CD14-positive monocyte (primary cell): ENCODE measurements around the gene OR9Q1. TPM values are rescaled to one million over a fixed set of nuclear protein-coding genes. Genes with fewer than 3 reads are reported as not detected.

Experiments used
- DNase-seq, 3 donors: peaks; one replicate each; pipeline ENCODE4 v3.0.0-alpha.2; 2011 to 2022
- H2AFZ ChIP-seq: 2 replicates; pipeline ENCODE4 v1.6.0; 2012; ENCODE audit warnings: mild to moderate bottlenecking, low read depth, low read length, inconsistent platforms; ENCODE audit not compliant: insufficient read depth, poor library complexity, severe bottlenecking
- H3K27ac ChIP-seq, 2 donors: 1 replicate in 1 of 2; 2 replicates in 1 of 2; pipeline ENCODE4 v1.5.1; 2012 to 2013; ENCODE audit warnings: low read length in 2 of 2, control low read depth in 1 of 2, inconsistent platforms in 1 of 2, low read depth in 1 of 2, mild to moderate bottlenecking in 1 of 2
- H3K27me3 ChIP-seq, 2 donors: one replicate each; pipeline versions ENCODE4 v1.6.0 to v1.6.1; 2011 to 2013; ENCODE audit warnings: low read length in 2 of 2; ENCODE audit not compliant: control insufficient read depth in 2 of 2, insufficient read depth in 2 of 2
- H3K36me3 ChIP-seq, 2 donors: replicated peaks in 1 of 2; 1 replicate in 1 of 2; 2 replicates in 1 of 2; pipeline versions ENCODE4 v1.5.1 to v1.6.1; 2012 to 2013; ENCODE audit warnings: low read length in 2 of 2, control low read depth in 1 of 2, inconsistent platforms in 1 of 2, mild to moderate bottlenecking in 1 of 2; ENCODE audit not compliant: insufficient read depth in 2 of 2, control insufficient read depth in 1 of 2
- H3K4me1 ChIP-seq, 2 donors: 1 replicate in 1 of 2; 2 replicates in 1 of 2; pipeline versions ENCODE4 v1.5.1 to v1.6.1; 2012 to 2013; ENCODE audit warnings: low read length in 2 of 2, control low read depth in 1 of 2, inconsistent platforms in 1 of 2, mild to moderate bottlenecking in 1 of 2, moderate library complexity in 1 of 2; ENCODE audit not compliant: insufficient read depth in 2 of 2, control insufficient read depth in 1 of 2
- H3K4me2 ChIP-seq: replicated peaks from 2 replicates; pipeline ENCODE3; 2012; ENCODE audit warnings: low read length, moderate library complexity, mild to moderate bottlenecking; ENCODE audit not compliant: poor library complexity, severe bottlenecking; ENCODE audit errors: extremely low read depth
- H3K4me3 ChIP-seq, 3 experiments: fragments of 200-600 bp in 1 of 3; sonication (generic) in 1 of 3; replicated peaks in 1 of 3; 1 replicate in 2 of 3; 2 replicates in 1 of 3; pipeline ENCODE4 v1.5.1; 2011 to 2013; ENCODE audit warnings: low read length in 3 of 3, mild to moderate bottlenecking in 3 of 3, control low read depth in 2 of 3, low read depth in 2 of 3, inconsistent platforms in 1 of 3, moderate library complexity in 1 of 3
- H3K79me2 ChIP-seq: 2 replicates; pipeline ENCODE4 v1.6.0; 2012; ENCODE audit warnings: mild to moderate bottlenecking, control low read depth, inconsistent platforms, low read length, moderate library complexity; ENCODE audit not compliant: insufficient read depth
- H3K9ac ChIP-seq: 2 replicates; pipeline ENCODE4 v1.6.0; 2017; ENCODE audit warnings: low read length, mild to moderate bottlenecking; ENCODE audit not compliant: insufficient read depth, poor library complexity, severe bottlenecking
- H3K9me3 ChIP-seq, 2 donors: replicated peaks in 1 of 2; 1 replicate in 1 of 2; 2 replicates in 1 of 2; pipeline versions ENCODE4 v1.5.1 to v1.6.1; 2012 to 2013; ENCODE audit warnings: low read length in 2 of 2, control low read depth in 1 of 2; ENCODE audit not compliant: control insufficient read depth in 1 of 2, insufficient read depth in 1 of 2
- H4K20me1 ChIP-seq: 2 replicates; pipeline ENCODE4 v1.6.0; 2012; ENCODE audit warnings: mild to moderate bottlenecking, low read length, control low read depth, moderate library complexity; ENCODE audit not compliant: insufficient read depth
- H3K27ac Mint-ChIP-seq, 7 donors: one replicate each; pipeline ENCODE4 v1.8.0; 2020; ENCODE audit warnings: mild to moderate bottlenecking in 7 of 7, mixed read lengths in 7 of 7, moderate library complexity in 6 of 7, inconsistent platforms in 2 of 7
- H3K27me3 Mint-ChIP-seq, 3 donors: one replicate each; pipeline ENCODE4 v1.8.0; 2021 to 2022; ENCODE audit warnings: low read depth in 3 of 3, mild to moderate bottlenecking in 3 of 3, mixed read lengths in 3 of 3, moderate library complexity in 3 of 3, inconsistent platforms in 1 of 3
- H3K36me3 Mint-ChIP-seq, 2 donors: one replicate each; pipeline ENCODE4 v1.8.0; 2020; ENCODE audit warnings: mixed read lengths in 2 of 2, inconsistent platforms in 1 of 2, mild to moderate bottlenecking in 1 of 2
- H3K4me1 Mint-ChIP-seq: one replicate; pipeline ENCODE4 v1.8.0; 2020; ENCODE audit warnings: mild to moderate bottlenecking, mixed read lengths
- H3K4me3 Mint-ChIP-seq, 2 donors: one replicate each; pipeline ENCODE4 v1.8.0; 2020; ENCODE audit warnings: mild to moderate bottlenecking in 2 of 2, mixed read lengths in 2 of 2, moderate library complexity in 1 of 2
- H3K9me3 Mint-ChIP-seq, 7 donors: one replicate each; pipeline ENCODE4 v1.8.0; 2020 to 2022; ENCODE audit warnings: mixed read lengths in 7 of 7, mild to moderate bottlenecking in 6 of 7, moderate library complexity in 6 of 7, inconsistent platforms in 2 of 7
- WGBS: methylation state at CpG from one replicate; pipeline ENCODE4 v1.1.5; 2013; ENCODE audit warnings: missing lambda C conversion rate; ENCODE audit not compliant: insufficient coverage; 5-methylcytosine and 5-hydroxymethylcytosine counted together
- intact Hi-C, 2 donors: fragments of 100-400 bp; cut with micrococcal nuclease; formaldehyde crosslinking; loops; one replicate each; pipeline versions ENCODE4 v1.15.0 to v1.15.1; 2023
- polyA plus RNA-seq, 3 donors: library from polyadenylated mRNA; depleted of rRNA in 1 of 3; unstranded in 2 of 3; stranded (reverse) in 1 of 3; fragments of 300-500 nt in 2 of 3; fragments of >200 nt in 1 of 3; fragmentation: Illumina TruSeq in 2 of 3; gene quantifications; 1 replicate in 2 of 3; 2 replicates in 1 of 3; pipeline ENCODE4 v1.2.3, GENCODE V29; 2012 to 2021
- TF ChIP-seq, protein P1 (sequence below): fragments of 200-600 bp; IDR thresholded peaks from one replicate; pipeline ENCODE4 v1.8.0; 2022; ENCODE audit warnings: antibody characterized with exemption, mild to moderate bottlenecking

The OR9Q1 gene
- polyA plus RNA-seq, 3 donors: not detected

- TF ChIP-seq, protein P1, sequence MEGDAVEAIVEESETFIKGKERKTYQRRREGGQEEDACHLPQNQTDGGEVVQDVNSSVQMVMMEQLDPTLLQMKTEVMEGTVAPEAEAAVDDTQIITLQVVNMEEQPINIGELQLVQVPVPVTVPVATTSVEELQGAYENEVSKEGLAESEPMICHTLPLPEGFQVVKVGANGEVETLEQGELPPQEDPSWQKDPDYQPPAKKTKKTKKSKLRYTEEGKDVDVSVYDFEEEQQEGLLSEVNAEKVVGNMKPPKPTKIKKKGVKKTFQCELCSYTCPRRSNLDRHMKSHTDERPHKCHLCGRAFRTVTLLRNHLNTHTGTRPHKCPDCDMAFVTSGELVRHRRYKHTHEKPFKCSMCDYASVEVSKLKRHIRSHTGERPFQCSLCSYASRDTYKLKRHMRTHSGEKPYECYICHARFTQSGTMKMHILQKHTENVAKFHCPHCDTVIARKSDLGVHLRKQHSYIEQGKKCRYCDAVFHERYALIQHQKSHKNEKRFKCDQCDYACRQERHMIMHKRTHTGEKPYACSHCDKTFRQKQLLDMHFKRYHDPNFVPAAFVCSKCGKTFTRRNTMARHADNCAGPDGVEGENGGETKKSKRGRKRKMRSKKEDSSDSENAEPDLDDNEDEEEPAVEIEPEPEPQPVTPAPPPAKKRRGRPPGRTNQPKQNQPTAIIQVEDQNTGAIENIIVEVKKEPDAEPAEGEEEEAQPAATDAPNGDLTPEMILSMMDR: no peak
- Mint-ChIP-seq H3K27me3 (peaks cover 1 to 5% (median 2%) of the 10 kb centered on the region in 3 donors), H3K27ac (no peak overlapping the region), H3K36me3 (no peaks in the 10 kb centered on the region), H3K4me3 (no peak overlapping the region), H3K9me3 (peaks cover 3 to 15% (median 5%) of the 10 kb centered on the region in 7 donors), H3K4me1 (no peaks in the 10 kb centered on the region)
- Histone ChIP-seq H3K36me3 (no peaks in the 10 kb centered on the region), H3K27me3 (no peaks in the 10 kb centered on the region), H3K4me2 (no peak overlapping the region), H3K4me1 (no peaks in the 10 kb centered on the region), H3K27ac (no peak overlapping the region), H3K4me3 (no peak overlapping the region), H3K79me2 (no peaks in the 10 kb centered on the region), H4K20me1 (no peaks in the 10 kb centered on the region), H2AFZ (no peak overlapping the region), H3K9me3 (peaks cover 0 to 6% of the 10 kb centered on the region in 2 donors), H3K9ac (no peak overlapping the region)
- intact Hi-C loops: no loop called here
- no peak for DNase-seq
These were observed 169.7 kb downstream of the OR9Q1 start for GRCh38 chr11:58193391-58193790.

DNA sequence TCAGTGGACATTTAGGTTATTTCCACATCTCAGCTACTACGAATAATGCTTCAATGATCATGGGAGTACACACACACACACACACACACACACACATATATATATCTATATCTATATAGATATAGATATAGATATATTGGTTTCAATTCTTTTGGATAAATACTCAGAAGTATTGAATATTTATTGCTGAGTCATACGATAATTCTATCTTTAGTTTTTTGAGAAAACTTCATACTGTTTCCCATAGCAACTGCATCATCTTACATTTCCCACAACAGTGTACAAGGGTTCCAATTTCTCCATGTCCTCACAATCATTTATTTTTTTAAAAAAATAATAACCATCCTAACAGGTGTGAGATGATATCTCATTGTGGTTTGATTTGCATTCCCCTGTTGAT, 172.3 kb downstream of the OR9Q1 start:
- peaks cover 0 to 2% (median 0%) of the 10 kb centered on the region in 3 donors for H3K27me3 Mint-ChIP-seq
- H3K4me1 Mint-ChIP-seq: no peaks in the 10 kb centered on the region
- no peaks in the 10 kb centered on the region for H3K27me3 ChIP-seq
- H3K9me3 Mint-ChIP-seq: peaks cover 3 to 15% (median 7%) of the 10 kb centered on the region in 7 donors
- H3K27ac Mint-ChIP-seq: no peak overlapping the region
- no peaks in the 10 kb centered on the region for H3K36me3 Mint-ChIP-seq
- TF ChIP-seq, protein P1: no peak
- H3K9ac ChIP-seq: no peak overlapping the region
- no peaks in the 10 kb centered on the region for H3K79me2 ChIP-seq
- H2AFZ ChIP-seq: no peak overlapping the region
- intact Hi-C loops: no loop called here
- H4K20me1 ChIP-seq: no peaks in the 10 kb centered on the region
- peaks cover 0 to 6% of the 10 kb centered on the region in 2 donors for H3K9me3 ChIP-seq
- H3K4me1 ChIP-seq: no peaks in the 10 kb centered on the region
- H3K4me3 ChIP-seq: no peak overlapping the region
- H3K36me3 ChIP-seq: no peaks in the 10 kb centered on the region
- no peak for DNase-seq
- no peak overlapping the region for H3K4me3 Mint-ChIP-seq
- no CpG with 5 or more reads among the region's 2 CpGs for WGBS
- no peak overlapping the region for H3K4me2 ChIP-seq
- H3K27ac ChIP-seq: no peak overlapping the region
